ENCODE measurements around the gene COX4I2.
A peak's percentile ranks its signal among the peaks of the same experiment; 100 is the strongest.

Gene COX4I2

GRCh38 chr20:31670371-31671228, 32.9 kb downstream of the COX4I2 start:
- Histone ChIP-seq H3K9me3 (ENCODE audit: low read length) (no peaks in the 10 kb centered on the region), H3K4me2 (ENCODE audit: low read length) (no peak overlapping the region), H3K9ac (ENCODE audit: low read length) (no peak overlapping the region), H4K20me1 (ENCODE audit: insufficient read depth, low read length) (no peaks in the 10 kb centered on the region), H3K9me2 (ENCODE audit: low read depth, low read length) (no peaks in the 10 kb centered on the region), H3K4me1 (ENCODE audit: insufficient read depth, low read length, severe bottlenecking) (peaks cover 39% of the 10 kb centered on the region), H3K27ac (ENCODE audit: low read depth, low read length, poor library complexity, severe bottlenecking) (no peak overlapping the region), H2AFZ (ENCODE audit: low read length) (no peak overlapping the region), H3K36me3 (ENCODE audit: insufficient read depth, low read length) (peaks cover 15% of the 10 kb centered on the region; the same call in 1 of the 2 replicates), H3K27me3 (ENCODE audit: insufficient read depth, low read length) (no peaks in the 10 kb centered on the region), H3K79me2 (ENCODE audit: insufficient read depth, low read length) (no peaks in the 10 kb centered on the region), H3K4me3 (ENCODE audit: low read depth, low read length, poor library complexity, severe bottlenecking) (no peak overlapping the region), H3F3A (ENCODE audit: insufficient read depth, low read length) (no peaks in the 10 kb centered on the region; the same call in 1 of the 2 replicates)
- TF ChIP-seq CTCF (IDR thresholded peaks at IDR 0.05; ENCODE audit: low read length) (no peak), EZH2 (IDR thresholded peaks at IDR 0.05; ENCODE audit: borderline replicate concordance, low read length) (no peak)

GRCh38 chr20:31671324-31671723, 33.6 kb downstream of the COX4I2 start:
- Histone ChIP-seq H3K27ac (ENCODE audit: low read depth, low read length, poor library complexity, severe bottlenecking) (no peak overlapping the region), H3K9me2 (ENCODE audit: low read depth, low read length) (no peaks in the 10 kb centered on the region), H3K9me3 (ENCODE audit: low read length) (no peaks in the 10 kb centered on the region), H3K79me2 (ENCODE audit: insufficient read depth, low read length) (no peaks in the 10 kb centered on the region), H3K4me2 (ENCODE audit: low read length) (no peak overlapping the region), H2AFZ (ENCODE audit: low read length) (no peak overlapping the region), H3K27me3 (ENCODE audit: insufficient read depth, low read length) (no peaks in the 10 kb centered on the region), H3K4me1 (ENCODE audit: insufficient read depth, low read length, severe bottlenecking) (peaks cover 47% of the 10 kb centered on the region), H4K20me1 (ENCODE audit: insufficient read depth, low read length) (no peaks in the 10 kb centered on the region), H3K9ac (ENCODE audit: low read length) (no peak overlapping the region), H3K36me3 (ENCODE audit: insufficient read depth, low read length) (peaks cover 8% of the 10 kb centered on the region; the same call in 1 of the 2 replicates), H3F3A (ENCODE audit: insufficient read depth, low read length) (no peaks in the 10 kb centered on the region; the same call in 1 of the 2 replicates), H3K4me3 (ENCODE audit: low read depth, low read length, poor library complexity, severe bottlenecking) (no peak overlapping the region)
- TF ChIP-seq CTCF (IDR thresholded peaks at IDR 0.05; ENCODE audit: low read length) (no peak), EZH2 (IDR thresholded peaks at IDR 0.05; ENCODE audit: borderline replicate concordance, low read length) (no peak)

GRCh38 chr20:31673435-31673834, 35.7 kb downstream of the COX4I2 start:
- H3F3A ChIP-seq (ENCODE audit: insufficient read depth, low read length) = no peaks in the 10 kb centered on the region; the same call in 1 of the 2 replicates
- peak overlapping the region; percentile 78 for H3K27ac ChIP-seq (ENCODE audit: low read depth, low read length, poor library complexity, severe bottlenecking)
- H3K36me3 ChIP-seq (ENCODE audit: insufficient read depth, low read length) = peaks cover 20% of the 10 kb centered on the region; the same call in 1 of the 2 replicates
- no peak overlapping the region for H3K4me3 ChIP-seq (ENCODE audit: low read depth, low read length, poor library complexity, severe bottlenecking)
- TF ChIP-seq EZH2 (IDR thresholded peaks at IDR 0.05; ENCODE audit: borderline replicate concordance, low read length) (no peak), CTCF (IDR thresholded peaks at IDR 0.05; ENCODE audit: low read length) (no peak)
- no peak overlapping the region for H2AFZ ChIP-seq (ENCODE audit: low read length)
- H3K9me3 ChIP-seq (ENCODE audit: low read length) = no peaks in the 10 kb centered on the region
- no peak overlapping the region for H3K4me2 ChIP-seq (ENCODE audit: low read length)
- no peaks in the 10 kb centered on the region for H3K9me2 ChIP-seq (ENCODE audit: low read depth, low read length)
- no peak overlapping the region for H3K9ac ChIP-seq (ENCODE audit: low read length)
- peaks cover 34% of the 10 kb centered on the region for H3K4me1 ChIP-seq (ENCODE audit: insufficient read depth, low read length, severe bottlenecking)
- no peaks in the 10 kb centered on the region for H4K20me1 ChIP-seq (ENCODE audit: insufficient read depth, low read length)
- H3K79me2 ChIP-seq (ENCODE audit: insufficient read depth, low read length) = no peaks in the 10 kb centered on the region
- H3K27me3 ChIP-seq (ENCODE audit: insufficient read depth, low read length) = no peaks in the 10 kb centered on the region
